ENCODE data around the gene BTBD10. TPM values are rescaled to one million over a fixed set of nuclear protein-coding genes. Genes with fewer than 3 reads are reported as not detected.
A peak's percentile ranks its signal among the peaks of the same experiment; 100 is the strongest.

The BTBD10 gene
- total and polyA plus RNA-seq, 11 donors = 5.9 to 31.4 (median 25.8) TPM

GRCh38 chr11:13354335-13354734 lies 108.7 kb downstream of the BTBD10 start:
- Histone ChIP-seq H3K27me3 (no peaks in the 10 kb centered on the region), H3K4me1 (peaks cover 0 to 3% (median 0%) of the 10 kb centered on the region in 12 donors), H3K9me3 (no peaks in the 10 kb centered on the region), H3K36me3 (peaks cover 0 to 89% (median 56%) of the 10 kb centered on the region in 9 donors), H3K4me3 (no peak overlapping the region), H3K27ac (no peak overlapping the region)
- WGBS, 4 donors = 88 to 96% (median 91%) methylated on average over 6 of the region's 6 CpGs
- no peak for DNase-seq
- intact Hi-C loops (cut with DNase I) = no loop called here
- no peak for TF ChIP-seq CTCF (IDR thresholded peaks at IDR 0.05)
- no peak for TF ChIP-seq POLR2A (IDR thresholded peaks at IDR 0.05)
- ATAC-seq = no peak

- WGBS, 4 donors = 62 to 82% (median 72%) methylated on average over 6 of the region's 6 CpGs
- Histone ChIP-seq H3K27me3 (no peaks in the 10 kb centered on the region), H3K9me3 (no peaks in the 10 kb centered on the region), H3K4me1 (peaks cover 0 to 17% (median 6%) of the 10 kb centered on the region in 12 donors), H3K4me3 (no peak overlapping the region), H3K27ac (no peak overlapping the region), H3K36me3 (peaks cover 0 to 76% (median 40%) of the 10 kb centered on the region in 9 donors)
- no peak for TF ChIP-seq CTCF (IDR thresholded peaks at IDR 0.05)
- intact Hi-C loops (cut with DNase I) = no loop called here
- peak in 1 of 4 donors; percentile 19 for ATAC-seq
- no peak for DNase-seq
Measured at GRCh38 chr11:13352711-13353110, 110.3 kb downstream of the BTBD10 start.

- H3K27ac ChIP-seq = no peak overlapping the region
- DNase-seq (no peak), ATAC-seq (no peak)
- H3K4me3 ChIP-seq = no peak overlapping the region
- H3K36me3 ChIP-seq = peaks cover 0 to 51% (median 10%) of the 10 kb centered on the region in 9 donors
- no peaks in the 10 kb centered on the region for H3K27me3 ChIP-seq
- H3K9me3 ChIP-seq = no peaks in the 10 kb centered on the region
- intact Hi-C loops (cut with DNase I) = loop anchor here in 7 of 10 donors (10.0 kb wide), 2 partner anchors 375 to 385 kb away; no protein-coding TSS in a partner anchor
- H3K4me1 ChIP-seq = peaks cover 0 to 17% (median 6%) of the 10 kb centered on the region in 12 donors
- 73 to 85% (median 80%) methylated on average over 6 of the region's 6 CpGs for WGBS, 4 donors
- TF ChIP-seq CTCF (IDR thresholded peaks at IDR 0.05) = no peak
Measured at GRCh38 chr11:13349581-13349980, 113.4 kb downstream of the BTBD10 start.

GRCh38 chr11:13349046-13349445 lies 114.0 kb downstream of the BTBD10 start:
- intact Hi-C loops (cut with DNase I) = loop anchor here in 7 of 10 donors (10.0 kb wide), 2 partner anchors 374 to 384 kb away; no protein-coding TSS in a partner anchor
- Histone ChIP-seq H3K27ac (peak overlapping the region in 1 of 12 donors; percentile 22), H3K4me1 (peaks cover 0 to 20% (median 6%) of the 10 kb centered on the region in 12 donors), H3K27me3 (no peaks in the 10 kb centered on the region), H3K9me3 (no peaks in the 10 kb centered on the region), H3K4me3 (no peak overlapping the region), H3K36me3 (peaks cover 0 to 46% (median 6%) of the 10 kb centered on the region in 9 donors)
- ATAC-seq = no peak
- 68 to 75% (median 70%) methylated on average over 6 of the region's 6 CpGs for WGBS, 4 donors
- TF ChIP-seq POLR2A (IDR thresholded peaks at IDR 0.05) (no peak), CTCF (IDR thresholded peaks at IDR 0.05) (no peak)
- DNase-seq = no peak
